HG02610 (cell line): ENCODE data around the gene NUB1.

Source experiments
- ATAC-seq: cut with Tn5 transposase; IDR thresholded peaks from one replicate; pipeline ENCODE4 v1.9.1; 2021; ENCODE audit warnings: mild to moderate bottlenecking, moderate library complexity; ENCODE audit not compliant: unreplicated experiment

The NUB1 gene

GRCh38 chr7:151403764-151404163 lies 62.2 kb downstream of the NUB1 start:
- ATAC-seq: no peak

DNA sequence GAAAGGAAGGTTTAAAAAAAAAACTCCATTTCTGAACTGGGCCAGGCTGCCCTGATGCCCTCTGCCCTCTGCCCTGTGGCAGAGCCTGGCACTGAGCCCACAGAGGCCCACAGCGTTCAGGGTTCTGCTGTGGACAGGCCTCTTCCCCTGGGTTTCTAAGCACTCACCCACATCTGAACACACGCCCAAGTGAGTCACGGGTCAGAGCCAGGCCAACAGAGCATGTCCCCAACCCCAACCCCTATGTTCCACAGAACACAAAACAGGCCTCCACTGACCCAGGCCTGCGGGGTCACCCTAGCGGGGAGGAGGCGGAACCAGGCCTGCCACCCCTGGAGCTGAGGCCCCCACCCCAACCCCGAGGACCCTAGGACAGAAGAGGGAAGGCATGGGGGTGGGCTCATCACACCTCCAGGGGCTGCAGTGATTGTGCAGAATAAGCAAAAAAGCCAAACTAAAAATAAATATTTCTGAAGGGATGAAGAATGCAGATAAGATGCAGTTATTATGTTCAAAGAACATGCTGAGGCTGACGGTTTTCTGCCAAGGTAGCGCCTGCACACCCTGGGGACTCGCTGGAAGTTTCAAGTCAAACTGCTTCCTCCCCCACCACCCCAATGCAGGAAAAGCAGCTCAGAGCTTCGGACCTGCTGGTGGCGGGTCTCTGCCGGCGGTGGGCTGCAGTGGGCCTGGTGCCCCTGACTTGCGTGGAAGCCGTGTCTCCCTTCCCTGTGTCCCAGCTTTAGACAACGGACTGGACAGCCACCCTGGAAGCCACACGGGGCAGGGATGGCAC lies 62.8 kb downstream of the NUB1 start:
- ATAC-seq: no peak

GRCh38 chr7:151405056-151405455 lies 63.4 kb downstream of the NUB1 start:
- no peak for ATAC-seq

GRCh38 chr7:151405588-151405987 lies 64.0 kb downstream of the NUB1 start:
- no peak for ATAC-seq

- no peak for ATAC-seq
Observed at GRCh38 chr7:151406051-151406875, 64.7 kb downstream of the NUB1 start.

GRCh38 chr7:151406886-151407583 lies 65.4 kb downstream of the NUB1 start:
- ATAC-seq: no peak

DNA sequence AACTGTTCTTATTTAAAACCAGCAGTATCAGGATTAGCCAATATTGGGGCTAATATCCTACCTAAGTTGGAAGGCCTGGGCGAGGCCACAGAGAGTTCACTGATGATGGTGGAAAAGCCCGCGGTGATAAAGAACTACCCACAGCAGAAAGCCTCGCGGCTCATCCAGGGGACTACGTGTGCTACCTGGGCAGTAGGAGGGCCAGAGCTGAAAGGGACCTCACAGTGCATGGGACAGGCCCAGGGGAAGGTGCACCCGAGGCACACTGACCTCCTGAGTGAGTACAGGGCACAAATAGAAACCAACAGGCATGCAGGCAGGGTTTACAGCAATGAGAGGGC lies 66.9 kb downstream of the NUB1 start:
- ATAC-seq: peak; percentile 9

DNA sequence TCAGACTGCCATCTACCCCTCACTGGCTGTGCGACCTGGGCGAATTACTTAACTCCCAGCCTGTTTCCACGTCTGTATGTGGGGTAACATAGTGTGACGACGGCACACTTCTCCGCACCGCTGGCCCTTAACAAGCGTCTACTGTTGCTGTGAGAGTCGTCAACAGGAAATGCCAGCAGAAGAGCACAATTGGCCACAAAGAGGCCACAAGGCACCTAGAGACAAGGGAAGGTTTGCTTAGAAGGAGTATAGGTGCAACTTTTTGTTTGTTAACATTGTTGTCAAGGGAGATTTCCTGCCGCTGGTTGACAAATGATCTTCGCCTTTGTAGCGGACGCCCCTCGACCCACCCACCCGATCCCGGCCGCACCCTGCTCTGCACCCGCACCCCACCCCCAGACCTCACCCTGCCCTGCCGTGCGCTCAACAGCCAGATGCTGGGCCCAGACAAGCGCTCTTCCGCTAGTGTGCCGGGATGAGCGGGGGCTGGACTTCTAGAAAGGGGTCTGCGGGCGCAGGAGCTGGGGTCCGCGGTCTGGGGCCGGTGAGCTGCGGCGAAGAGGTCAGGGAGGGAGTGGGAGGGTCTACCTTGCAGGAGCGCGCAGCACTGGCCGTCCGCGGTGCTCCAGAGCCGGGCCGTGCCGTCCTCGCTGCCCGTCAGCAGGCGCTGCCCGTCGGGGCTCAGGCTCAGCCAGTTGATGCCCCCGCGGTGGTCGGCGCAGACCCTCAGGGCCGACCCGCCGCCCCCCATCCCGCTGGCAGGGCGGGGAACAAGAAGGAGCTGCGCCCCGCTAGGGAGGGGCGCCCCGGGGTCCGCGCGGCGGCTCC lies 67.4 kb downstream of the NUB1 start:
- peak; percentile 52 for ATAC-seq

GRCh38 chr7:151409667-151410404 lies 68.2 kb downstream of the NUB1 start, which contains the start of gene WDR86:
Gene WDR86, minus strand, starts transcription at chr7:151410038. Its CDS starts 449 bp downstream, at chr7:151409589.
- no peak for ATAC-seq

GRCh38 chr7:151410405-151411390 lies 69.1 kb downstream of the NUB1 start:
- no peak for ATAC-seq

- no peak for ATAC-seq
Observed at GRCh38 chr7:151411551-151411950, 69.9 kb downstream of the NUB1 start.

GRCh38 chr7:151412318-151412717 lies 70.7 kb downstream of the NUB1 start:
- no peak for ATAC-seq

- no peak for ATAC-seq
Observed at GRCh38 chr7:151413241-151413640, 71.6 kb downstream of the NUB1 start.

GRCh38 chr7:151415375-151416105 lies 73.9 kb downstream of the NUB1 start:
- ATAC-seq: no peak

DNA sequence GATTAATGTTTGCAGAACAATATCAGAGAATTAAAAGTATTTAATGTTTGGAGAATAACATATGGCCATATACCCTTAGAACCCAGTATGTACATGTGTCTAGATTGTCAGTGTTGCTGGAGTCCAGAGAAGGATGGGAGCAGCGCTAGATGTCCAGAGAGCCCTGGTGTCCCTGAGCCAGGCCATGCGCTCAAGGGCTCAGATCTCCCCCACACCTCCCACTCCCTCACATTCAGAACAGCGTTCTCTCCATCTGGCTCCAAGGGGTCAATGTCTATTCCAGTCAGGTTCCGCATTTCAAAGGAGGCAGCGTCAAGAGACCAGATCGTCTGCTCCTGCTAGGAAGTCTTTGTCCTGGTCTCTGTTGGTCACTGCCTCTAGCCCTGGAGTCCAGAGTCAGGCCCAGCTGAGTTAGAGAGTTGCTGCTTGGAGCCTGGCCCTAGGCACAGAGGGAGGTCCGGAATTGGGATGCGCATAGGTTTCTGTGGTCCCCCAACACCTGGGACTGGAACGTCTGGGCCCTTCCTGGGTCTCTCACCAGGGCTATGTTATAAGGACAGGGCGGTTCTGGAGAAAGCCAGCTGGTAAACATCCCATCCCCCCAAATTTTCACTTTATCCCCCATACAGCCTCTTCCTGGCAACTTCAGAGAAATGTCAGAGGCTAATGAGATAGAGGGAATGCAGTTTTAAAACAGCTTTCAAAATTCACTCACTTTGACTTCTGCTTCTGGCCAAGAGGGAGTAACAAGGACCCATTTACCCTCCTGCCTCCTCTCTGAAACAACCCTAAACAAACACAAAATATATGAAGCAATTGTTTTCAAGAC lies 74.7 kb downstream of the NUB1 start:
- no peak for ATAC-seq

DNA sequence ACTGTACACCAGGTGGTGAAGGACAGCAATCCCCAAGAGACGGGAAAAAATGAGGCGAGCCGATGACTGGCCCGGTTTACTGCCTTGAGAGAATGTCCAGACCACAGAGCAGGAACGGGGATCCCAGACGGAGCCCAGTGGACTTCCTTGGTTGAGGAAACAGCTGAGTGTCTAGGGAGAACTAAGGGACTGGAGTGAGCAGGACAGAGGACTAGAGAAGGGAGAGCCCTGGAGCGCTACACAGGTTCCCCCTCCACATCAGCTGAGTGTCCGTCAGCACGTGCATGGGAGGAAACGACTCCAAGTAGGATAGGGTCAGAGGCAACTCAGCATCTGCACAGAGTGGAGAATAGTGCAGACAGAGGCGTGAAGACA lies 75.3 kb downstream of the NUB1 start:
- ATAC-seq: no peak

GRCh38 chr7:151420144-151420543 lies 78.5 kb downstream of the NUB1 start:
- ATAC-seq: no peak
